ENCODE results near the gene ZNF292. TPM values are rescaled to one million over a fixed set of nuclear protein-coding genes. Genes with fewer than 3 reads are reported as not detected.
"Not testable (repeated sequence)": the region's sequence is repeated elsewhere in the genome, so short reads cannot be mapped to it uniquely, and the experiment has no call there.

The ZNF292 gene
- polyA plus RNA-seq, 1 donor = 23.9 TPM

DNA sequence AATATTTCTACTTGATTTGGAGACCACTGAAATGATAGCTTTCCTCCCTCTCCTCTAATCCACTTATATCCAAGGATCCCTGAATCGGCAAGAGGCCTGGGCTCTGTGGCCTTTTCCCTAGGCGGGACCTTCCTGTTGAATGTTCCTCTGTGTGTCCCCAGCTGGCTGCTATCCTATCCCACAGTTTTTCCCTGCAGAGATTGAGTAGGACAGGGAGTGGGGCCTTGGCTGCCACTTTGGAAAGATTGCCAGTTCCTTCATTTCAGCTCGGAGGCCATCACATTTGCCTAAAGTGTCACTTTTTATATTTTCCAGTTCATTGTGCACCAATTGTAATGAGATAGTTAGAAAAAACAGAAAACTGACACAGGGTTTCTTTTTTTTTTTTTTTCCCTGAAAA, 128.1 kb downstream of the ZNF292 start:
- no peaks in the 10 kb centered on the region for H3K4me1 ChIP-seq (ENCODE audit: control insufficient read depth, insufficient read depth, low read length)
- no peaks in the 10 kb centered on the region for H3K27me3 ChIP-seq (ENCODE audit: control insufficient read depth, insufficient read depth, low read length)
- H3K4me3 ChIP-seq (ENCODE audit: low read length) = no peak overlapping the region
- no peaks in the 10 kb centered on the region for H3K9me3 ChIP-seq (ENCODE audit: control insufficient read depth, low read depth, low read length)
- no peak overlapping the region for H3K27ac ChIP-seq (ENCODE audit: low read length)
- 80% methylated on average over 1 of the region's 3 CpGs for WGBS (ENCODE audit: insufficient coverage, low lambda C conversion rate)
- no peak for DNase-seq
- H3K36me3 ChIP-seq (ENCODE audit: control insufficient read depth, insufficient read depth, low read length) = no peaks in the 10 kb centered on the region

- Histone ChIP-seq H3K27ac (ENCODE audit: low read length) (no peak overlapping the region), H3K4me3 (ENCODE audit: low read length) (no peak overlapping the region), H3K9me3 (ENCODE audit: control insufficient read depth, low read depth, low read length) (no peaks in the 10 kb centered on the region), H3K36me3 (ENCODE audit: control insufficient read depth, insufficient read depth, low read length) (no peaks in the 10 kb centered on the region), H3K27me3 (ENCODE audit: control insufficient read depth, insufficient read depth, low read length) (no peaks in the 10 kb centered on the region), H3K4me1 (ENCODE audit: control insufficient read depth, insufficient read depth, low read length) (no peaks in the 10 kb centered on the region)
- 86% methylated on average over 1 of the region's 2 CpGs for WGBS (ENCODE audit: insufficient coverage, low lambda C conversion rate)
- no peak for DNase-seq
Observed at GRCh38 chr6:87287251-87287650, 131.9 kb downstream of the ZNF292 start.

DNA sequence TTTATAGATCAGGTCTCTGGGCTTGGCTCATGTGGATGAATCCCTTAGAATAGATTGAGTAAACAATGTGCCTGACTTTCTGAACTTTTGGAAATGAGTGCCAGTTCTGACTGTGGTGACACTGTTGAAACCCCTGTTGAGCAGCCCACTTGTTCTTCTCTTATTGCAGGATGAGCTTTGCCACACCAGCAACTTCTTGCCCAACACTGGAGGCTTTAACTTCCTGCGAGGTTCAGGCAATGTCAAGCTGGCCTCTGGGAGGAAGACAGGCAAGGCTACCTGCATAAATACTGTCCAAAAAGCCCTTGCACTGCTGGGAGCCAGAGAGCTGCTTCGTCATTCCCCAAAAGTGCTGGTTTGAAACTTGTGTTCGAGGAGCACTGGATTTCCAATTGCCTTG, 134.2 kb downstream of the ZNF292 start:
- no peak overlapping the region for H3K4me3 ChIP-seq (ENCODE audit: low read length)
- WGBS (ENCODE audit: insufficient coverage, low lambda C conversion rate) = no CpG with 5 or more reads among the region's 3 CpGs
- no peaks in the 10 kb centered on the region for H3K36me3 ChIP-seq (ENCODE audit: control insufficient read depth, insufficient read depth, low read length)
- no peak overlapping the region for H3K27ac ChIP-seq (ENCODE audit: low read length)
- no peaks in the 10 kb centered on the region for H3K9me3 ChIP-seq (ENCODE audit: control insufficient read depth, low read depth, low read length)
- DNase-seq = no peak
- peaks cover 3% of the 10 kb centered on the region for H3K27me3 ChIP-seq (ENCODE audit: control insufficient read depth, insufficient read depth, low read length)
- no peaks in the 10 kb centered on the region for H3K4me1 ChIP-seq (ENCODE audit: control insufficient read depth, insufficient read depth, low read length)

DNA sequence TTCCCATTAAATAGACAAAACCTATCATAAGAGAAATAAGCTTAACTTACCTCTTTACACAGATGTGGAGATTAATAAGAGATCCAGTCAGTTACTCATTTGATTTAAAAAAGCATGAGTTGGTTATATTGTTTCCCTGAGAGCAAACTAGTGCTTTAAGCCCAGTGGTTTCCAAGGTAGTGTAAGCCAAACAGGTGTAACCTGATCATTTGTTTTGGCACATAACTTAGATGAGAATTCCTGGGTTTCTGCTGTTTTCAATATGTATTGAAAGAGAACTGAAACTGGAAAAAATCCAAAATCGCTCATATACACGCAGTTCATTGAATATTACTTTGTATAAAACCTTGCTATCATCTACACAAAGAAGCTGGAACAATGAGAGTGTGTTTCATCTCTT, 136.5 kb downstream of the ZNF292 start:
- 100% methylated on average over 2 of the region's 2 CpGs for WGBS (ENCODE audit: insufficient coverage, low lambda C conversion rate)
- no peaks in the 10 kb centered on the region for H3K4me1 ChIP-seq (ENCODE audit: control insufficient read depth, insufficient read depth, low read length)
- no peak for DNase-seq

DNA sequence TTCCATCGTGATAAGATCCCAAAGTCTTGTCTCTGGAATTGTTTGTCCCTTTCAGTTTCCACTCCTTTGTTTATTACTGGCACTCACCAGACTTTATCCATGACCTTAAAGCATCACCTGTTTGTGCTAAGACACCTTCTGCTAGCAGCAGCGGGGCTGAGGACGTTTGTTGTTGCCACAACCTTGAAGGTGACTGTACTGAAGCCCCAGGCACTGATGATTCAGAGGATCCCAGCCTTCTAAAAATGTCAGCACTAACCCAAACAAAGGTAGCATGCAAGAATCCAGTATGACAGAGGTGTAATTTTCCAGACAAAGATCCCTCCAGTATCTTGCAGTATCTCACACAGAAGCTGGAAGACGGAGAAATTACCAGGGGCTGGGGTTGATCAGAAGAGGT, 138.2 kb downstream of the ZNF292 start:
- 100% methylated on average over 2 of the region's 4 CpGs for WGBS (ENCODE audit: insufficient coverage, low lambda C conversion rate)
- H3K9me3 ChIP-seq (ENCODE audit: control insufficient read depth, low read depth, low read length) = no peaks in the 10 kb centered on the region
- no peak overlapping the region for H3K4me3 ChIP-seq (ENCODE audit: low read length)
- peaks cover 6% of the 10 kb centered on the region for H3K27me3 ChIP-seq (ENCODE audit: control insufficient read depth, insufficient read depth, low read length)
- H3K36me3 ChIP-seq (ENCODE audit: control insufficient read depth, insufficient read depth, low read length) = no peaks in the 10 kb centered on the region
- H3K27ac ChIP-seq (ENCODE audit: low read length) = no peak overlapping the region
- no peak for DNase-seq
- H3K4me1 ChIP-seq (ENCODE audit: control insufficient read depth, insufficient read depth, low read length) = no peaks in the 10 kb centered on the region

More for the DNA sequence above, 136.5 kb downstream of the ZNF292 start:
- Histone ChIP-seq H3K4me3 (ENCODE audit: low read length) (no peak overlapping the region), H3K27me3 (ENCODE audit: control insufficient read depth, insufficient read depth, low read length) (peaks cover 4% of the 10 kb centered on the region), H3K36me3 (ENCODE audit: control insufficient read depth, insufficient read depth, low read length) (no peaks in the 10 kb centered on the region), H3K9me3 (ENCODE audit: control insufficient read depth, low read depth, low read length) (no peaks in the 10 kb centered on the region), H3K27ac (ENCODE audit: low read length) (no peak overlapping the region)

DNA sequence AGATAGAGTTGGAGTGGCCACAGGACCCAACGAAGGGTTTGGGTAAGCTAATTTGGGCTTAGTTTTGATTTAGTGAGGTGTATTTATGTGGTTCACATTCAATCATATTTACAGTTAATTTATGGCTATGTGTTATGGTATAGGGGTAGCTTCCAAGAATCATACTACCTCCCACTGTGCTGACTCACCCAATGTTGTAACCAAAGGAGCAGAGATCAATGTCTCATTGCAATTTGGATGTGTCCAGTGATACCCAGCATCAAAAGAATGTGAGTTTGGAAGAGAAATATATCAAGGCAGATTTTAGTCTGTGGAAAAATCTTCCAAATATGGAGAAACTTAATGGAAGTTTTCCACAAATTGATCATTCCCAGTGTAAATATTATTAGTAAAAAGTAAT, 141.8 kb downstream of the ZNF292 start:
- H3K27me3 ChIP-seq (ENCODE audit: control insufficient read depth, insufficient read depth, low read length) = peaks cover 9% of the 10 kb centered on the region
- no peaks in the 10 kb centered on the region for H3K4me1 ChIP-seq (ENCODE audit: control insufficient read depth, insufficient read depth, low read length)
- no peaks in the 10 kb centered on the region for H3K36me3 ChIP-seq (ENCODE audit: control insufficient read depth, insufficient read depth, low read length)
- H3K27ac ChIP-seq (ENCODE audit: low read length) = no peak overlapping the region
- no CpG with 5 or more reads among the region's 1 CpG for WGBS (ENCODE audit: insufficient coverage, low lambda C conversion rate)
- no peak for DNase-seq
- H3K9me3 ChIP-seq (ENCODE audit: control insufficient read depth, low read depth, low read length) = no peaks in the 10 kb centered on the region
- no peak overlapping the region for H3K4me3 ChIP-seq (ENCODE audit: low read length)

- H3K9me3 ChIP-seq (ENCODE audit: control insufficient read depth, low read depth, low read length); H3K27ac ChIP-seq (ENCODE audit: low read length); H3K36me3 ChIP-seq (ENCODE audit: control insufficient read depth, insufficient read depth, low read length); H3K4me1 ChIP-seq (ENCODE audit: control insufficient read depth, insufficient read depth, low read length); H3K4me3 ChIP-seq (ENCODE audit: low read length); H3K27me3 ChIP-seq (ENCODE audit: control insufficient read depth, insufficient read depth, low read length); DNase-seq: not testable (repeated sequence)
- WGBS (ENCODE audit: insufficient coverage, low lambda C conversion rate) = no CpG with 5 or more reads among the region's 9 CpGs
Observed at GRCh38 chr6:87301277-87301676, 145.9 kb downstream of the ZNF292 start.

DNA sequence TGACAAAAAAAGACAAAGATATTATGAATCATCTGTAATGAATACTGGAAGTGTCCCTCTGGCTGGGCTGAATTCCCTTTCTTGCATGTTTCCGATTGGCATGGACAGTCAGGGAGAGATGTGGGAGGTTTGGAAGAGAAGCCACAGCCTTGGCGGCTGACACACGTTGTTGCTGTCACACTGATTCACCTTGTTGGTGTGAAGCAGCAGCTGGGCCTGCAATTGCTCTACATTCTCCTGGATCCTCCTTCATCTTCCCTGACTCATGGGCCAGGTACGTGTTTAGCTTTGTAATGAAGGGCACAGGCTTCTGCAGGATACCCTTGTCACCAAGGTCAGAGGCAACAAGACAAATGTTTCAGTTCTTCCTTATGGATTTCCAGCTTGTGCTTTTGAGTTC, 153.6 kb downstream of the ZNF292 start:
- H3K9me3 ChIP-seq (ENCODE audit: control insufficient read depth, low read depth, low read length) = no peaks in the 10 kb centered on the region
- no peaks in the 10 kb centered on the region for H3K27me3 ChIP-seq (ENCODE audit: control insufficient read depth, insufficient read depth, low read length)
- no peak overlapping the region for H3K27ac ChIP-seq (ENCODE audit: low read length)
- no peaks in the 10 kb centered on the region for H3K36me3 ChIP-seq (ENCODE audit: control insufficient read depth, insufficient read depth, low read length)
- no peak for DNase-seq
- no peaks in the 10 kb centered on the region for H3K4me1 ChIP-seq (ENCODE audit: control insufficient read depth, insufficient read depth, low read length)
- H3K4me3 ChIP-seq (ENCODE audit: low read length) = no peak overlapping the region
- WGBS (ENCODE audit: insufficient coverage, low lambda C conversion rate) = no CpG with 5 or more reads among the region's 4 CpGs

GRCh38 chr6:87312860-87313259, 157.5 kb downstream of the ZNF292 start:
- Histone ChIP-seq H3K36me3 (ENCODE audit: control insufficient read depth, insufficient read depth, low read length) (no peaks in the 10 kb centered on the region), H3K27ac (ENCODE audit: low read length) (no peak overlapping the region), H3K27me3 (ENCODE audit: control insufficient read depth, insufficient read depth, low read length) (no peaks in the 10 kb centered on the region), H3K9me3 (ENCODE audit: control insufficient read depth, low read depth, low read length) (no peaks in the 10 kb centered on the region), H3K4me3 (ENCODE audit: low read length) (no peak overlapping the region), H3K4me1 (ENCODE audit: control insufficient read depth, insufficient read depth, low read length) (no peaks in the 10 kb centered on the region)
- no peak for DNase-seq
- WGBS (ENCODE audit: insufficient coverage, low lambda C conversion rate) = no CpG with 5 or more reads among the region's 1 CpG

Other genes with a start within 250 kb of the ZNF292 start
- 0.07 TPM for gene HTR1E, start 218.0 kb upstream of the ZNF292 start, polyA plus RNA-seq
- 0.04 TPM for gene CGA, start 60.5 kb upstream of the ZNF292 start, polyA plus RNA-seq
- 12.0 TPM for gene SMIM8, start 167.0 kb downstream of the ZNF292 start, polyA plus RNA-seq
- 0.04 TPM for gene GJB7, start 173.7 kb downstream of the ZNF292 start, polyA plus RNA-seq
- 3.1 TPM for gene C6orf163, start 189.2 kb downstream of the ZNF292 start, polyA plus RNA-seq

Data from large intestine (tissue), 3 donors.